NT2/D1 (cell line): ENCODE measurements around the gene PATZ1.

Experiments used
- DNase-seq: peaks from one replicate; pipeline ENCODE4 v3.0.0-alpha.2; 2011; ENCODE audit warnings: low read depth, low spot score
- H3K27me3 ChIP-seq: 2 replicates; pipeline ENCODE4 v1.6.0; 2011; ENCODE audit warnings: mild to moderate bottlenecking; ENCODE audit not compliant: insufficient read length, insufficient read depth
- H3K36me3 ChIP-seq: 2 replicates; pipeline ENCODE4 v1.6.1; 2011; ENCODE audit warnings: mild to moderate bottlenecking, low read length, mixed read lengths; ENCODE audit not compliant: insufficient read depth, insufficient read length
- H3K4me1 ChIP-seq: 2 replicates; pipeline ENCODE4 v1.5.1; 2011; ENCODE audit not compliant: insufficient read depth, insufficient read length
- H3K4me3 ChIP-seq: 2 replicates; pipeline ENCODE4 v1.5.1; 2011; ENCODE audit warnings: low read depth; ENCODE audit not compliant: insufficient read length
- H3K9ac ChIP-seq: 2 replicates; pipeline ENCODE4 v1.6.0; 2011; ENCODE audit warnings: low read depth; ENCODE audit not compliant: insufficient read length
- H3K9me3 ChIP-seq: 2 replicates; pipeline ENCODE4 v1.5.1; 2011; ENCODE audit warnings: mild to moderate bottlenecking, low read length; ENCODE audit not compliant: insufficient read depth
- SUZ12 ChIP-seq: IDR thresholded peaks from 2 replicates; pipeline ENCODE4 v1.6.1; 2011; ENCODE audit not compliant: insufficient read length, insufficient read depth; ENCODE audit errors: extremely low read depth
- YY1 ChIP-seq: IDR thresholded peaks from 2 replicates; pipeline ENCODE4 v1.6.1; 2011; ENCODE audit not compliant: insufficient read length, insufficient read depth
- ZNF274 ChIP-seq: IDR thresholded peaks from 2 replicates; pipeline ENCODE4 v1.6.1; 2011; ENCODE audit warnings: mild to moderate bottlenecking, low read depth, low read length

PATZ1 gene

DNA sequence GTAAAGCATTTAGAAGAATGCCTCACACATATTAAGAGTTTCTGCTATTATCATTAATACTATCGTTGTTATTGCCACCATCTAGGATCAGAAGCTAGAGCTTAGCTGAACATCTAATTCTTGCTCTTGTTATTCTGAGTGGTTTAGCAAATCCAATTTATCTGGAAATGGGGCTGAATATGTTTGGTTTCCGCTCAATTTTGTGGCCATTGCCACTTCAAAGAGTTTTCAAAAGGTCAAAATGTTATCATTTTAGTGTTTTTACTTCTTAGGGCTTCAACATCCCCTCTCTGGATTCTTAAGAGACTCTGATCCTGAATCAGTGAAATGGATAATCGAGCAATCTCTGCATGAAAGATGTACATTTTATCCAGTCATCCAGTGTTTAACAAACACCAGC lies 43.6 kb downstream of the PATZ1 start:
- Histone ChIP-seq H3K27me3 (no peaks in the 10 kb centered on the region), H3K4me3 (no peak overlapping the region), H3K9me3 (no peaks in the 10 kb centered on the region), H3K9ac (no peak overlapping the region), H3K36me3 (no peaks in the 10 kb centered on the region), H3K4me1 (no peaks in the 10 kb centered on the region)
- TF ChIP-seq YY1 = no peak
- no peak for TF ChIP-seq SUZ12
- no peak for TF ChIP-seq ZNF274
- DNase-seq = no peak

DNA sequence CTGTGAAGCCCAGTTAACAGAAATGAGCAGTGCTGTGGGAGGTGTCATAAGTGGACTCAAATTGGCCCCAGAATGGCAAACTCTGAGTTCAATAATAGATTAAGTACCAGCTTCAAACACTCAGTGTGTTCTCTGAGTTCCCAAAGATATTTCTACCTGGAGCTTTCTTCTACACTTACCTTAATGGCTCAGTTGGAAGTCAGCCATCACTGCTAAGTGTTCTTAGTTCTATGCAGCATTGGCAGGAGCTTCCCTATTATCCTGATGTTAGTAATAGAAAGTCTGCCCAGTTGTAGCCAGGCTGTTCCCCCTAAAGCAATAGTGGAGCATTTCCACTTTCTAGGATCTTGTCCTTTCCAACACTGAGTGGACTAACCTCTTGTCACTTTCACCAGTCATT lies 44.1 kb downstream of the PATZ1 start:
- H3K4me3 ChIP-seq = no peak overlapping the region
- no peak for DNase-seq
- TF ChIP-seq SUZ12 (no peak), YY1 (no peak), ZNF274 (no peak)
- no peak overlapping the region for H3K9ac ChIP-seq
- H3K27me3 ChIP-seq = no peaks in the 10 kb centered on the region
- H3K36me3 ChIP-seq = no peaks in the 10 kb centered on the region
- H3K9me3 ChIP-seq = no peaks in the 10 kb centered on the region
- H3K4me1 ChIP-seq = no peaks in the 10 kb centered on the region

DNA sequence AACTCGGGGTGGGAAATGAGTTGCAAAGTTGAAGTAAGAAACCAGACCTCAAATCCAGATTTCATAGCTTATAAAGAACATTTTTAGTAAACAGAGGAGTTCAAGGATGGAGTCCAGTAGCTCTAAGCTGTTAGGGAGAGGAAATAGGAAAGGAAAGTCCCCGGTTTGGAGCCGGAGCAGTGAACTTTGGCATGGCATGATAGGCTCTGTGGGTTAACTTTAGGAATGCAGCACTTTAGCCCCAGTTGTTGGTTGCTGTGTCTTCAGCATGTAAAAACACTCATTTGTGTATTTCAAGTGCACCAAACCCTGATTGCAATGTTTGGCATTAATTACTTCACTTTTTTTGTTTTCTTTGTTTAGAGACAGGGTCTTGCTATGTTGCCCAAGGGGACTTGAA lies 45.2 kb downstream of the PATZ1 start:
- H3K36me3 ChIP-seq = no peaks in the 10 kb centered on the region
- H3K9ac ChIP-seq = no peak overlapping the region
- no peak overlapping the region for H3K4me3 ChIP-seq
- H3K4me1 ChIP-seq = no peaks in the 10 kb centered on the region
- no peak for DNase-seq
- H3K27me3 ChIP-seq = no peaks in the 10 kb centered on the region
- H3K9me3 ChIP-seq = no peaks in the 10 kb centered on the region
- no peak for TF ChIP-seq SUZ12
- TF ChIP-seq YY1 = no peak
- no peak for TF ChIP-seq ZNF274

DNA sequence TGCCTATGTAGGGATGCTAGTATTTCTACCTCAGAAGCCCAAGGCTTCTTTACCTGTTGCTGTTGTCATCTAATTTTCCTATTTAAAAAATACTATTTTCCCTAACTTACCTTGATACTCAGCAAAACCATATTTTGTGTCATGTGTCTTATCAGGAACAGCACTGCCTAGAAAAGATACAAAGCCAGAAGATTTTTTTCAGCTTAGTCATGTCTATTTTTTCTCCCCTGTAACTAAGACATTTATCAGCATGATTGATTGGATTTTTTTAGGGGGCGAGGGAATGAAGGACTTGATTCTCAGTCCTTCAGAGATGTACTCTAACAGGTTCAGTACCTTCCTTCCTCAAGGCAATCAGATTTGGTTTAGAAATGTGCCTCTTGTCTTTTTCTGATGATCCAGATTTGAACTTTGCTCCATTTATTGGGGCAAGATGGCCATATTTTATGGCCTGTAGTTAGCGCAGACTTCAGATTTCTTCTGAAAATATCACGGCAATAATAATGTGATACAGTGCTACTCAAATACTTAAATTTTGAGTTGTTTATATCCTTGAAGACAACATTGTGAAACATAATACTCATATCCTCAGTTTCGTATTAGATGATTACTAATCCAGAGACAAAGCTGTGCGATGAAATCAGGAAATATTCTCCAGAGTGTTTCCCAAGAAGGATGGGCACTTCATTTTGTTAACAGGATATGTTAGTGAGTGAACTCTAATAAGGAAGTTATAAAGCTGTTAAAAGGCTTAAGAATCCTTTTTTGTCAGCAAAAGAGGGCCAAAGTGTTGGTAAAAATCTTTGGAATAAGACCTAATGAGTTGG lies 50.1 kb downstream of the PATZ1 start:
- H3K4me3 ChIP-seq = no peak overlapping the region
- TF ChIP-seq ZNF274 (no peak), YY1 (no peak), SUZ12 (no peak)
- peaks cover 11% of the 10 kb centered on the region for H3K27me3 ChIP-seq
- no peaks in the 10 kb centered on the region for H3K9me3 ChIP-seq
- DNase-seq = no peak
- no peaks in the 10 kb centered on the region for H3K4me1 ChIP-seq
- no peak overlapping the region for H3K9ac ChIP-seq
- no peaks in the 10 kb centered on the region for H3K36me3 ChIP-seq

DNA sequence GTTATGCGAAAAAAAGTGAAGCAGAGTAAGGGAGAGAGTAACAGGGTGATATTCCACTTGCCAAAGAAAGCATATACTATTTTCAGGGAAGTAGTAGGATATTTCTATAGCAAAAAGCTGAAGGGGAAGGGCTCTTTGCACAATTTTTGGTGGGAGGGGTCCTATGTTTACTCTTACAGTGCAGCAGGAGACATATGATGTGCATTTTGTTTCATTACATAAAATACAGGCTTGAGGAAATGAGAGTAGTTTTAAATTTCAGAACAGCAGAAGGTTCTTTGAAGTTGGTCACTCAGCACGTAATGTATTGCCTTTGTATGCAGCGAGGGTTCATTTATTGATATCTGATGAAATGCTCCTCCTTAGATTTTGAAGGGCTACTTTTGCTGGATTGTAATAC lies 50.8 kb downstream of the PATZ1 start:
- TF ChIP-seq YY1 = no peak
- TF ChIP-seq SUZ12 = no peak
- TF ChIP-seq ZNF274 = no peak
- no peak for DNase-seq
- H3K36me3 ChIP-seq = no peaks in the 10 kb centered on the region
- H3K27me3 ChIP-seq = peaks cover 15% of the 10 kb centered on the region
- H3K4me1 ChIP-seq = no peaks in the 10 kb centered on the region
- H3K4me3 ChIP-seq = no peak overlapping the region
- no peaks in the 10 kb centered on the region for H3K9me3 ChIP-seq
- H3K9ac ChIP-seq = no peak overlapping the region

DNA sequence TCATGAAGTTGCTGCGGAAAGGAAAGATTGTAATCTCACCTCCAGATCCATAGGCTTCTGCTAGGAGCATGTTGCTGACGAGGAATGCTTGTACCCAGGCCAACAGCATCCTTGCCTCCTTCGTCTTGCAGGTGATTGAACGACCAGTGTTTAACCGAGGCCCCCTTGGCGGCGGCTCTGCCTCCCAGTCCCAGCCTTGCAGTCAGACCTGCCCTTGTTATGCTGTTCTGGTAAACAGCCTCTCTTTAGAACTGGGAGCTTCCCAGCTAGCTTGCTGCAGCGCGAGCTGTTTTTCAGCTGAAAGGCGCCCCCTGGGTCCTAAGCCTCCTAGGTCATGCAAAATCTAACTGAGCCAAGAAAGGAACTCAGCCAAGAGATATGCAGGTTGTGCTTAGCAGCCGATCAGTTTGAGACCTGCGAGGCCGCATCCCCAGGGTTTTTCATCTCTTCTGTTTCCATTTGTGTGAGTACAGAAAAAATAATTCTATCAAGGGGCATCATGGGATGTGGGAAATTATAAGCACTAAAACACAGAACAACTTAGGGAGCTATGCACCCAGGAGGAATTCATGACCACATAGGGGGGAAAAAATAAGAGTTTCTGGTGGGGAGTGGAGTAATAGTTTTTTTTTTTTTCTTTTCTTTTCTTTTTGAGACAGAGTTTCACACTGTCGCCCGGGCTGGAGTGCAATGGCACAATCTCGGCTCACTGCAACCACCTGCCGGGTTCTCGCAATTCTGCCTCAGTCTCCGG lies 53.7 kb downstream of the PATZ1 start, which contains the start of gene PIK3IP1:
Gene PIK3IP1, minus strand, starts transcription at position 253 of the 754 bp plus-strand sequence. Its CDS starts 144 bp downstream, at position 109.
- no peaks in the 10 kb centered on the region for H3K36me3 ChIP-seq
- no peaks in the 10 kb centered on the region for H3K9me3 ChIP-seq
- no peak for TF ChIP-seq SUZ12
- no peak for TF ChIP-seq ZNF274
- TF ChIP-seq YY1 = no peak
- H3K27me3 ChIP-seq = peaks cover 32% of the 10 kb centered on the region
- H3K4me1 ChIP-seq = no peaks in the 10 kb centered on the region
- DNase-seq = peak; percentile 86
- peak within 1 kb of the TSS; percentile 17 for H3K4me3 ChIP-seq
- peak within 1 kb of the TSS; percentile 62 for H3K9ac ChIP-seq
